B cell (primary cell): Measurements from ENCODE around the gene CASP14.

Experiments
- CTCF ChIP-seq: fragments of 200-600 bp; IDR thresholded peaks from one replicate; pipeline ENCODE4 v1.8.0; 2022; ENCODE audit warnings: antibody characterized with exemption, mild to moderate bottlenecking
- EZH2 ChIP-seq: IDR thresholded peaks from 2 replicates; pipeline ENCODE4 v1.6.1; 2012; ENCODE audit warnings: borderline replicate concordance, low read depth, mild to moderate bottlenecking, moderate library complexity, low read length; ENCODE audit not compliant: insufficient read depth, poor library complexity, severe bottlenecking

GRCh38 chr19:15035795-15036311, 13.4 kb upstream of the CASP14 start:
- TF ChIP-seq CTCF (no peak), EZH2 (no peak)
